HL-60 (cell line): ENCODE data around the gene AMPD3.

Source experiments
- DNase-seq, 2 experiments: peaks; one replicate each; pipeline ENCODE4 v3.0.0-alpha.2; 2010 to 2020; ENCODE audit warnings: low read depth in 1 of 2, low spot score in 1 of 2
- H3K27ac ChIP-seq: fragments of 250-450 bp; sonication (Bioruptor Pico); replicated peaks from 2 replicates; pipeline ENCODE4 v1.5.1; 2020; ENCODE audit warnings: mild to moderate bottlenecking, moderate library complexity
- H3K27me3 ChIP-seq: fragments of 250-450 bp; sonication (Bioruptor Pico); 2 replicates; pipeline ENCODE4 v1.5.1; 2021; ENCODE audit warnings: mild to moderate bottlenecking, moderate library complexity; ENCODE audit not compliant: insufficient read depth, poor library complexity, severe bottlenecking
- H3K4me3 ChIP-seq: replicated peaks from 2 replicates; pipeline ENCODE4 v1.5.1; 2011; ENCODE audit warnings: mild to moderate bottlenecking, control low read depth, low read length; ENCODE audit not compliant: insufficient read depth
- GABPA ChIP-seq: IDR thresholded peaks from 2 replicates; pipeline ENCODE4 v1.6.1; 2012; ENCODE audit warnings: low read depth
- POLR2AphosphoS5 ChIP-seq: IDR thresholded peaks from 2 replicates; pipeline ENCODE4 v1.6.1; 2012; ENCODE audit warnings: low read depth
- SPI1 ChIP-seq: IDR thresholded peaks from 2 replicates; pipeline ENCODE4 v1.6.1; 2012; ENCODE audit warnings: low read depth, mild to moderate bottlenecking, borderline replicate concordance
- TF ChIP-seq, protein P1 (sequence below): IDR thresholded peaks from 2 replicates; pipeline ENCODE4 v1.6.1; 2012; ENCODE audit warnings: low read depth; ENCODE audit not compliant: insufficient replicate concordance
- TF ChIP-seq, protein P2 (sequence below): IDR thresholded peaks from one replicate; pipeline ENCODE4 v1.5.1; 2011; ENCODE audit warnings: low read length, control low read depth, inconsistent platforms; ENCODE audit not compliant: insufficient read depth

The AMPD3 gene

DNA sequence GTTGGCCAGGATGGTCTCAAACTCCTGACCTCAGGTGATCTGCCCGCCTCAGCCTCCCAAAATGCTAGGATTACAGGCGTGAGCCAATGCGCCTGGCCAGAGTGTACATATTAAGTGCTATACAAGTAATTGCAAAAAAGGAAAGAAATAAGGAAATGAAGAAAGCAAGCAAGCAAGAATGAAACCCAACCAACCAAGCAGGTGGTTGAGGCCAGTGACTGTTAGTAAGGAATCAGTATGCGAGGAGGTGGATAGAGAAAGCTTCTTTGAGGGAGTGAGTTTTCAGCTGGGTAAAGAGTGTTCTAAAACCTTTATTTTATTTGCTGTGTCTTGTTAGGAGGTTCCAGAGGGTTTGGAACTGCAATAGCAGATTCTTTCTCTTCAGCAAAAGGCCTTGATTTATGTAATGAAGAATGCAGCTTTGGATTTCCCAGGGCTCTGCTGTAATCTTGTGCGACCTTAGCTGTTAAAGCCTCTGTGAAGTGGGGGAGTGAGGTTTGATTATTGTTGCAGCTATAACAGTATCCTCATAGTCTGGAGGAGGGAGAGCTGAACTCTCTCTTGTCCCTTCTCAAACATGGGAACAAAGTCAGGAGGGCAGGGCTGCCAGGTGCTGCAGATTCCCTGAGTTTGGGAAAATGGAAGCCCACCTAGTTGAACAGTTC, 5.7 kb downstream of the AMPD3 start:
- Histone ChIP-seq H3K27ac (peak overlapping the region; percentile 27), H3K4me3 (no peak overlapping the region), H3K27me3 (no peaks in the 10 kb centered on the region)
- TF ChIP-seq POLR2AphosphoS5 (no peak), SPI1 (no peak), GABPA (no peak)
- TF ChIP-seq, protein P1, sequence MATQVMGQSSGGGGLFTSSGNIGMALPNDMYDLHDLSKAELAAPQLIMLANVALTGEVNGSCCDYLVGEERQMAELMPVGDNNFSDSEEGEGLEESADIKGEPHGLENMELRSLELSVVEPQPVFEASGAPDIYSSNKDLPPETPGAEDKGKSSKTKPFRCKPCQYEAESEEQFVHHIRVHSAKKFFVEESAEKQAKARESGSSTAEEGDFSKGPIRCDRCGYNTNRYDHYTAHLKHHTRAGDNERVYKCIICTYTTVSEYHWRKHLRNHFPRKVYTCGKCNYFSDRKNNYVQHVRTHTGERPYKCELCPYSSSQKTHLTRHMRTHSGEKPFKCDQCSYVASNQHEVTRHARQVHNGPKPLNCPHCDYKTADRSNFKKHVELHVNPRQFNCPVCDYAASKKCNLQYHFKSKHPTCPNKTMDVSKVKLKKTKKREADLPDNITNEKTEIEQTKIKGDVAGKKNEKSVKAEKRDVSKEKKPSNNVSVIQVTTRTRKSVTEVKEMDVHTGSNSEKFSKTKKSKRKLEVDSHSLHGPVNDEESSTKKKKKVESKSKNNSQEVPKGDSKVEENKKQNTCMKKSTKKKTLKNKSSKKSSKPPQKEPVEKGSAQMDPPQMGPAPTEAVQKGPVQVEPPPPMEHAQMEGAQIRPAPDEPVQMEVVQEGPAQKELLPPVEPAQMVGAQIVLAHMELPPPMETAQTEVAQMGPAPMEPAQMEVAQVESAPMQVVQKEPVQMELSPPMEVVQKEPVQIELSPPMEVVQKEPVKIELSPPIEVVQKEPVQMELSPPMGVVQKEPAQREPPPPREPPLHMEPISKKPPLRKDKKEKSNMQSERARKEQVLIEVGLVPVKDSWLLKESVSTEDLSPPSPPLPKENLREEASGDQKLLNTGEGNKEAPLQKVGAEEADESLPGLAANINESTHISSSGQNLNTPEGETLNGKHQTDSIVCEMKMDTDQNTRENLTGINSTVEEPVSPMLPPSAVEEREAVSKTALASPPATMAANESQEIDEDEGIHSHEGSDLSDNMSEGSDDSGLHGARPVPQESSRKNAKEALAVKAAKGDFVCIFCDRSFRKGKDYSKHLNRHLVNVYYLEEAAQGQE, result no peak
- TF ChIP-seq, protein P2, sequence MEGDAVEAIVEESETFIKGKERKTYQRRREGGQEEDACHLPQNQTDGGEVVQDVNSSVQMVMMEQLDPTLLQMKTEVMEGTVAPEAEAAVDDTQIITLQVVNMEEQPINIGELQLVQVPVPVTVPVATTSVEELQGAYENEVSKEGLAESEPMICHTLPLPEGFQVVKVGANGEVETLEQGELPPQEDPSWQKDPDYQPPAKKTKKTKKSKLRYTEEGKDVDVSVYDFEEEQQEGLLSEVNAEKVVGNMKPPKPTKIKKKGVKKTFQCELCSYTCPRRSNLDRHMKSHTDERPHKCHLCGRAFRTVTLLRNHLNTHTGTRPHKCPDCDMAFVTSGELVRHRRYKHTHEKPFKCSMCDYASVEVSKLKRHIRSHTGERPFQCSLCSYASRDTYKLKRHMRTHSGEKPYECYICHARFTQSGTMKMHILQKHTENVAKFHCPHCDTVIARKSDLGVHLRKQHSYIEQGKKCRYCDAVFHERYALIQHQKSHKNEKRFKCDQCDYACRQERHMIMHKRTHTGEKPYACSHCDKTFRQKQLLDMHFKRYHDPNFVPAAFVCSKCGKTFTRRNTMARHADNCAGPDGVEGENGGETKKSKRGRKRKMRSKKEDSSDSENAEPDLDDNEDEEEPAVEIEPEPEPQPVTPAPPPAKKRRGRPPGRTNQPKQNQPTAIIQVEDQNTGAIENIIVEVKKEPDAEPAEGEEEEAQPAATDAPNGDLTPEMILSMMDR, result no peak
- DNase-seq, result peak in 1 of 2 experiments; percentile 44

DNA sequence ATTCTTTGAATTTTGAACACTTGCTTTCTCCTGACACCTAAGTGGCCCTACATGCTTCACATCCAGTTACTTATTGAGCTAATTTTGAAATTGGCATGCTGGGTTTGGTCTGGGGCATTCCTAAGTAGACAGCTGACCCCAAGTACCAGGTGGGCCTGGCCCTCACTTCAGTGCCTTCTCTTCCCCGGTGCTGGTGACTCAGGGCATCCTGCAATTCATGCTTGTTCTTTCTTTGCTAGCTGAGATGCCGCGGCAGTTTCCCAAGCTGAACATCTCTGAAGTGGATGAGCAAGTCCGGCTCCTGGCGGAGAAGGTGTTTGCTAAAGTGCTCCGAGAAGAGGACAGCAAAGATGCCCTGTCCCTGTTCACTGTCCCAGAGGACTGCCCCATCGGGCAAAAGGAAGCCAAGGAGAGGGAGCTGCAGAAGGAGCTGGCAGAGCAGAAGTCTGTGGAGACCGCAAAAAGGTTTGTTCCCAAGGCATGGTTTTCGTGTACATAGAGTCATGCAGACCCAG, 6.3 kb downstream of the AMPD3 start:
- TF ChIP-seq, protein P1, result no peak
- TF ChIP-seq POLR2AphosphoS5 (no peak), GABPA (no peak), SPI1 (no peak)
- TF ChIP-seq, protein P2, result no peak
- Histone ChIP-seq H3K4me3 (no peak overlapping the region), H3K27me3 (no peaks in the 10 kb centered on the region), H3K27ac (peak overlapping the region; percentile 27)
- no peak for DNase-seq

DNA sequence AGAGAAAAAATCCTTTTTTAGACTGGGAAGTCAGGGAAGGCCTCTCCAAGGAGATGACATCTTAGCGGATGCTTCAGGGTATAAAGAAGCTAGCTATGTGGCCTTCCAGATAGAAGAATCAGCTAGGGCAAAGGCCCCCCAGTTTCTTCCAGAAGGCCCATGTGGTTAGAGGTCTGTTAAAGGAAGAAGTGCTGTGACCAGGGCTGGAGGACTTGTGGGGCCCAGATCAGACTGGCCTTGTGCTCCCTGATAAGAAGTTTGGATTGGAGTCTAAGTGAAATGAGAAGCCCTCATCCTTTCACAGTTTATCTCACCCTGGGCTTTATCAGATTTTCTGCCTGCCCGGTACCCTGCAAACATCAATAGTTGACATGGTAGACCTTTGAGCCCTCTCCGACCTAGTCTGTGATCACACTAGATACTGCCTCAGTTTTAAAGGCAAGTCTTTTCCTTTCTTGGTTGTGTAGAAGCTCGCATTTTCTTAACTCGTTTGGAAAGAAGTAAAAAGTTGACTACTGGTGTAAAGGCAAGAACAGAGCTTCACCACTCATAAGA, 7.8 kb downstream of the AMPD3 start:
- no peak overlapping the region for H3K4me3 ChIP-seq
- no peak overlapping the region for H3K27ac ChIP-seq
- TF ChIP-seq, protein P1, result no peak
- TF ChIP-seq, protein P2, result no peak
- TF ChIP-seq GABPA (no peak), SPI1 (no peak), POLR2AphosphoS5 (no peak)
- DNase-seq, result no peak
- H3K27me3 ChIP-seq, result no peaks in the 10 kb centered on the region
